GM13977 (cell line): Measurements from ENCODE around the gene UQCC2.

ENCODE experiments used
- DNase-seq: peaks from one replicate; pipeline ENCODE4 v3.0.0; 2012; ENCODE audit warnings: low spot score
- CTCF ChIP-seq: IDR thresholded peaks from 2 replicates; pipeline ENCODE4 v1.5.1; 2012; ENCODE audit warnings: mild to moderate bottlenecking, control low read depth; ENCODE audit not compliant: insufficient read depth; ENCODE audit errors: extremely low read depth, missing control alignments
- in situ Hi-C: fragments of 300-500 bp; cut with MboI; formaldehyde crosslinking; loops from one replicate; pipeline ENCODE4 v1.12.0; 2022; ENCODE audit warnings: low sequenced_read_pairs, low pct_unique_long_range_greater_than_20kb, mixed read lengths, inconsistent platforms; ENCODE audit not compliant: unreplicated experiment

The UQCC2 gene

GRCh38 chr6:33722103-33722623 is 10.7 kb upstream of the UQCC2 start:
- in situ Hi-C loops, result no loop called here
- no peak for TF ChIP-seq CTCF
- DNase-seq, result no peak

GRCh38 chr6:33721508-33721907 is 10.0 kb upstream of the UQCC2 start:
- in situ Hi-C loops, result no loop called here
- DNase-seq, result no peak
- TF ChIP-seq CTCF, result no peak

GRCh38 chr6:33720998-33721397 is 9.5 kb upstream of the UQCC2 start:
- no peak for DNase-seq
- TF ChIP-seq CTCF, result no peak
- in situ Hi-C loops, result no loop called here

- TF ChIP-seq CTCF, result no peak
- in situ Hi-C loops, result no loop called here
- DNase-seq, result no peak
Measured at GRCh38 chr6:33719326-33719987, 8.0 kb upstream of the UQCC2 start.

- no peak for DNase-seq
- in situ Hi-C loops, result no loop called here
- TF ChIP-seq CTCF, result no peak
Measured at GRCh38 chr6:33718713-33719112, 7.2 kb upstream of the UQCC2 start.

- no peak for TF ChIP-seq CTCF
- in situ Hi-C loops, result no loop called here
- DNase-seq, result no peak
Measured at GRCh38 chr6:33717934-33718455, 6.5 kb upstream of the UQCC2 start.
